HG02943 (cell line): Measurements from ENCODE around the gene ZNF248.

Experiments used
- ATAC-seq: cut with Tn5 transposase; IDR thresholded peaks from one replicate; pipeline ENCODE4 v1.9.1; 2021; ENCODE audit warnings: mild to moderate bottlenecking, low read depth, moderate library complexity; ENCODE audit not compliant: unreplicated experiment

ZNF248 gene

GRCh38 chr10:37831495-37832333 lies 25.7 kb downstream of the ZNF248 start:
- no peak for ATAC-seq

GRCh38 chr10:37826806-37827205 lies 30.6 kb downstream of the ZNF248 start:
- ATAC-seq, result no peak

- no peak for ATAC-seq
These were observed 36.2 kb downstream of the ZNF248 start for GRCh38 chr10:37821237-37821636.

- no peak for ATAC-seq
These were observed 37.6 kb downstream of the ZNF248 start for GRCh38 chr10:37819797-37820196.

GRCh38 chr10:37816290-37816689 lies 41.1 kb downstream of the ZNF248 start:
- ATAC-seq, result no peak

- no peak for ATAC-seq
These were observed 43.6 kb downstream of the ZNF248 start for GRCh38 chr10:37813763-37814162.

- no peak for ATAC-seq
These were observed 45.1 kb downstream of the ZNF248 start for GRCh38 chr10:37812290-37812689.

- ATAC-seq, result no peak
These were observed 54.1 kb downstream of the ZNF248 start for GRCh38 chr10:37803269-37803668.

GRCh38 chr10:37801557-37801956 lies 55.9 kb downstream of the ZNF248 start:
- ATAC-seq, result no peak

- ATAC-seq, result no peak
These were observed 63.0 kb downstream of the ZNF248 start for GRCh38 chr10:37794305-37794976.

- ATAC-seq, result no peak
These were observed 67.8 kb downstream of the ZNF248 start for GRCh38 chr10:37789590-37789989.

- ATAC-seq, result no peak
These were observed 72.7 kb downstream of the ZNF248 start for GRCh38 chr10:37784678-37785077.

- no peak for ATAC-seq
These were observed 76.9 kb downstream of the ZNF248 start for GRCh38 chr10:37780536-37780935.

GRCh38 chr10:37777056-37777455 lies 80.4 kb downstream of the ZNF248 start:
- no peak for ATAC-seq

GRCh38 chr10:37775612-37776011 lies 81.8 kb downstream of the ZNF248 start:
- ATAC-seq, result no peak

GRCh38 chr10:37774351-37774750 lies 83.1 kb downstream of the ZNF248 start:
- ATAC-seq, result no peak

- ATAC-seq, result no peak
These were observed 92.2 kb downstream of the ZNF248 start for GRCh38 chr10:37765216-37765615.

GRCh38 chr10:37763132-37763531 lies 94.3 kb downstream of the ZNF248 start:
- no peak for ATAC-seq

GRCh38 chr10:37762287-37762686 lies 95.1 kb downstream of the ZNF248 start:
- ATAC-seq, result no peak

GRCh38 chr10:37760817-37761216 lies 96.6 kb downstream of the ZNF248 start:
- no peak for ATAC-seq

GRCh38 chr10:37758074-37758473 lies 99.3 kb downstream of the ZNF248 start:
- ATAC-seq, result no peak
